HepG2 (cell line): ENCODE data around the gene DNAJC11. TPM values are rescaled to one million over a fixed set of nuclear protein-coding genes. Genes with fewer than 3 reads are reported as not detected.

Source experiments
- ATAC-seq: fragments of 200-7000 bp; cut with Tn5 transposase; 3 replicates; pipeline ENCODE4 v1.9.1; 2020; ENCODE audit warnings: mild to moderate bottlenecking, moderate library complexity
- BruUV-seq: library from RNA; stranded (reverse); fragments of 400-500 nt; replicated peaks from 2 replicates; lab custom pipeline; 2021; lab: Mats Ljungman, UMichigan
- CTCF ChIA-PET: fragments of 300-600 bp; formaldehyde crosslinking; extraction: SDS; loops from one replicate; lab custom pipeline; 2021; ENCODE audit warnings: low total read pairs, inconsistent platforms, low intra/inter-chr PET ratio; lab: Yijun Ruan, JAX
- POLR2A ChIA-PET: fragments of 350-600 bp; sonication (Branson Sonifier 250); formaldehyde crosslinking; loops from one replicate; lab custom pipeline; 2020; ENCODE audit warnings: antibody characterized with exemption, inconsistent platforms; lab: Yijun Ruan, JAX
- DNase-seq: peaks from one replicate; pipeline ENCODE4 v3.0.0-alpha.2; 2015; ENCODE audit warnings: low spot score
- FAIRE-seq: peaks from 3 replicates; lab custom pipeline; 2011; peaks lifted over from hg19 to GRCh38; lab: Jason Lieb, UNC
- H2AFZ ChIP-seq: one replicate; pipeline ENCODE4 v1.6.1; 2011; ENCODE audit warnings: low read length, inconsistent platforms
- H3K27ac ChIP-seq: fragments of 300-600 bp; 3 replicates; pipeline ENCODE4 v1.8.0; 2011; ENCODE audit warnings: mixed run types, mild to moderate bottlenecking, mixed read lengths, low read length, inconsistent platforms; ENCODE audit not compliant: insufficient read depth; ENCODE audit errors: extremely low read length
- H3K27me3 ChIP-seq, 2 experiments: fragments of 200-600 bp in 1 of 2; 2 replicates in 1 of 2; 3 replicates in 1 of 2; pipeline versions ENCODE4 v1.6.0 to v1.8.0; 2011; ENCODE audit warnings: low read length in 2 of 2, mild to moderate bottlenecking in 2 of 2, moderate library complexity in 2 of 2, inconsistent platforms in 1 of 2; ENCODE audit not compliant: insufficient read depth in 2 of 2, control insufficient read depth in 1 of 2
- H3K36me3 ChIP-seq, 2 experiments: fragments of 200-600 bp in 1 of 2; replicated peaks in 1 of 2; 2 replicates in 1 of 2; 3 replicates in 1 of 2; pipeline versions ENCODE4 v1.5.1 to v1.8.0; 2011; ENCODE audit warnings: low read length in 2 of 2, inconsistent platforms in 1 of 2; ENCODE audit not compliant: insufficient read depth in 2 of 2, control insufficient read depth in 1 of 2
- H3K4me1 ChIP-seq: 2 replicates; pipeline ENCODE4 v1.5.1; 2012; ENCODE audit warnings: low read length, inconsistent platforms; ENCODE audit not compliant: insufficient read depth
- H3K4me2 ChIP-seq: 2 replicates; pipeline ENCODE4 v1.6.0; 2011; ENCODE audit warnings: low read depth, low read length, inconsistent platforms
- H3K4me3 ChIP-seq, 3 experiments: fragments of 200-600 bp in 1 of 3; sonication (generic), shearing (Covaris generic) in 1 of 3; replicated peaks in 1 of 3; 2 replicates each; pipeline ENCODE4 v1.5.1; 2011 to 2016; ENCODE audit warnings: low read length in 3 of 3, inconsistent platforms in 2 of 3, low read depth in 2 of 3, mild to moderate bottlenecking in 2 of 3, control low read depth in 1 of 3, mixed read lengths in 1 of 3; ENCODE audit not compliant: insufficient read depth in 1 of 3
- H3K79me2 ChIP-seq: one replicate; pipeline ENCODE4 v1.6.1; 2011; ENCODE audit warnings: low read length, inconsistent platforms; ENCODE audit not compliant: insufficient read depth
- H3K9ac ChIP-seq: 2 replicates; pipeline ENCODE4 v1.6.0; 2011; ENCODE audit warnings: mild to moderate bottlenecking, low read depth, low read length, inconsistent platforms; ENCODE audit not compliant: insufficient read depth
- H3K9me3 ChIP-seq: 2 replicates; pipeline ENCODE4 v1.5.1; 2012; ENCODE audit warnings: mild to moderate bottlenecking, low read length
- H4K20me1 ChIP-seq: 2 replicates; pipeline ENCODE4 v1.6.0; 2011; ENCODE audit warnings: inconsistent platforms, mild to moderate bottlenecking, low read length, moderate library complexity; ENCODE audit not compliant: insufficient read depth
- FOXA1 ChIP-seq, 2 experiments: fragments of 450-650 bp in 1 of 2; sonication (generic) in 1 of 2; formaldehyde crosslinking in 1 of 2; IDR thresholded peaks; 2 replicates each; pipeline versions ENCODE4 v1.4.0 to v1.6.1; 2016 to 2020; ENCODE audit warnings: missing genetic modification reagents in 1 of 2
- FOXJ3 ChIP-seq: sonication (generic); formaldehyde crosslinking; IDR thresholded peaks from 2 replicates; pipeline ENCODE4 v1.4.0; 2020; ENCODE audit warnings: missing genetic modification reagents, mild to moderate bottlenecking, borderline replicate concordance
- GABPA ChIP-seq, 2 experiments: IDR thresholded peaks; 2 replicates each; pipeline ENCODE4 v1.6.1; 2011 to 2016; ENCODE audit warnings: low read depth in 2 of 2, low read length in 1 of 2, missing biosample characterization in 1 of 2, missing genetic modification characterization in 1 of 2
- HDAC1 ChIP-seq: sonication (generic); formaldehyde crosslinking; IDR thresholded peaks from 2 replicates; pipeline ENCODE4 v1.5.1; 2020; ENCODE audit warnings: mild to moderate bottlenecking, missing genetic modification reagents
- HNRNPL ChIP-seq: fragments of 200-400 bp; formaldehyde crosslinking; IDR thresholded peaks from 2 replicates; pipeline ENCODE4 v1.6.1; 2017; ENCODE audit warnings: mild to moderate bottlenecking, low read depth, low read length
- NFKB2 ChIP-seq: sonication (generic); formaldehyde crosslinking; IDR thresholded peaks from 2 replicates; pipeline ENCODE4 v1.4.0; 2020; ENCODE audit warnings: missing genetic modification reagents, borderline replicate concordance
- RAD21 ChIP-seq: fragments of 450-650 bp; formaldehyde crosslinking; IDR thresholded peaks from 2 replicates; pipeline ENCODE4 v1.5.0; 2020; ENCODE audit warnings: mild to moderate bottlenecking
- ZFYVE20 ChIP-seq: sonication (generic); formaldehyde crosslinking; IDR thresholded peaks from 2 replicates; pipeline ENCODE4 v1.8.0; 2023; ENCODE audit warnings: low read depth, mild to moderate bottlenecking, moderate library complexity, missing genetic modification reagents, borderline replicate concordance
- ZNF274 ChIP-seq: sonication (generic); formaldehyde crosslinking; IDR thresholded peaks from 2 replicates; pipeline ENCODE4 v1.5.1; 2020; ENCODE audit warnings: mild to moderate bottlenecking, missing genetic modification reagents
- WGBS: methylation state at CpG from one replicate; pipeline ENCODE4 v1.1.6; 2017; ENCODE audit warnings: low lambda C conversion rate; 5-methylcytosine and 5-hydroxymethylcytosine counted together
- in situ Hi-C: cut with HindIII; loops from 2 replicates; pipeline ENCODE4 v1.10.0; 2017; ENCODE audit warnings: low pct_unique_long_range_greater_than_20kb; ENCODE audit not compliant: extremely low pct_ligation_motif_present
- intact Hi-C: fragments of 100-400 bp; cut with micrococcal nuclease; formaldehyde crosslinking; loops from one replicate; pipeline ENCODE4 v1.10.0; 2022; ENCODE audit not compliant: unreplicated experiment
- polyA plus RNA-seq, 8 experiments: library from polyadenylated mRNA; depleted of rRNA in 3 of 8; stranded (reverse) in 7 of 8; unstranded in 1 of 8; fragments of >200 nt; fragmentation: Illumina TruSeq in 4 of 8; extraction: Trizol in 4 of 8; gene quantifications; 2 replicates each; pipeline versions ENCODE4 v1.2.1 to v1.2.3, GENCODE V29; 2011 to 2016; ENCODE audit warnings: low read depth in 4 of 8, missing spikeins in 1 of 8, mixed read lengths in 1 of 8; ENCODE audit not compliant: insufficient read depth in 1 of 8
- total RNA-seq, 5 experiments: library from RNA; depleted of rRNA; stranded (reverse); fragments of >200 nt; fragmentation: Illumina TruSeq; extraction: Trizol; gene quantifications; 2 replicates each; pipeline ENCODE4 v1.2.3, GENCODE V29; 2016; ENCODE audit warnings: low read depth in 1 of 5
- TF ChIP-seq, protein P1 (sequence below): sonication (generic); formaldehyde crosslinking; IDR thresholded peaks from 2 replicates; pipeline ENCODE4 v1.8.1; 2023; ENCODE audit warnings: mild to moderate bottlenecking, missing genetic modification reagents
- TF ChIP-seq, protein P2 (sequence below): sonication (generic); formaldehyde crosslinking; IDR thresholded peaks from 2 replicates; pipeline ENCODE4 v1.8.0; 2022; ENCODE audit warnings: missing genetic modification reagents, mild to moderate bottlenecking, moderate library complexity, borderline replicate concordance

Gene DNAJC11
- total and polyA plus RNA-seq, 2 of the 13 experiments (the other 11 are each of a cell fraction or from before 2014, with no cell fraction given), result 25.1 to 47.6 TPM

DNA sequence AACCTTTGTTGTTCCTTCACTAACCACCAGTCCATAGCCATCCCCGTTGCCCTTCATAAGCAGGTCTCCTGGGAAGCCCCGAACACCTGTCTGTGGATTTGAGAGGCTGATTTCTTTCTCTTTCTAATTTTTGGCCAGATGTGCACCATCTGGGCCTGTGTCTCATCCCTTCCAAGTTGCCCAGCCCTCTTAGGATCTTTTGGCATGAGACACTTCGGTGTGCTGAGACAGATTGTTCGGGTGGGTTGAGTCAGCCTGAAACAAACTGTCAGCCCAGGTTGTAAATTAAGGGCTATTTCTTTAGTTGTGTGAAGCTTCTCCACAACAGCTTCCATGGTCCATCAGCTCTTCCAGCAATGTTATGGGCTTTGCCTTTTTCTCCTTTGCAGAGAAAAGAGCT is 1.4 kb upstream of the DNAJC11 start:
- Histone ChIP-seq H3K9ac (no peak overlapping the region), H3K9me3 (no peaks in the 10 kb centered on the region), H4K20me1 (peaks cover 5% of the 10 kb centered on the region; the same call in 1 of the 2 replicates), H3K4me1 (peaks cover 23% of the 10 kb centered on the region), H2AFZ (no peak overlapping the region), H3K79me2 (peaks cover 34% of the 10 kb centered on the region), H3K36me3 (peaks cover 0 to 5% of the 10 kb centered on the region in 2 experiments; a peak in 1 of 5 replicates), H3K4me2 (no peak overlapping the region), H3K4me3 (no peak overlapping the region), H3K27ac (no peak overlapping the region), H3K27me3 (peaks cover 0 to 12% of the 10 kb centered on the region in 2 experiments; a peak in 1 of 5 replicates)
- no peak for FAIRE-seq
- ChIA-PET CTCF (no interaction called here), POLR2A (no interaction called here)
- no peak for TF ChIP-seq HNRNPL
- no peak for TF ChIP-seq RAD21 (CRISPR knock-in tag)
- TF ChIP-seq, protein P1, sequence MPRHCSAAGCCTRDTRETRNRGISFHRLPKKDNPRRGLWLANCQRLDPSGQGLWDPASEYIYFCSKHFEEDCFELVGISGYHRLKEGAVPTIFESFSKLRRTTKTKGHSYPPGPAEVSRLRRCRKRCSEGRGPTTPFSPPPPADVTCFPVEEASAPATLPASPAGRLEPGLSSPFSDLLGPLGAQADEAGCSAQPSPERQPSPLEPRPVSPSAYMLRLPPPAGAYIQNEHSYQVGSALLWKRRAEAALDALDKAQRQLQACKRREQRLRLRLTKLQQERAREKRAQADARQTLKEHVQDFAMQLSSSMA (CRISPR knock-in tag), result no peak
- no peak for TF ChIP-seq HDAC1 (CRISPR knock-in tag)
- 82% methylated on average over 4 of the region's 4 CpGs for WGBS
- in situ Hi-C loops, result loop anchor here (25.0 kb wide), 1 partner anchor 509 kb away; no protein-coding TSS in a partner anchor
- intact Hi-C loops, result no loop called here
- ATAC-seq, result no peak
- BruUV-seq, result no TSS peak
- no peak for DNase-seq

DNA sequence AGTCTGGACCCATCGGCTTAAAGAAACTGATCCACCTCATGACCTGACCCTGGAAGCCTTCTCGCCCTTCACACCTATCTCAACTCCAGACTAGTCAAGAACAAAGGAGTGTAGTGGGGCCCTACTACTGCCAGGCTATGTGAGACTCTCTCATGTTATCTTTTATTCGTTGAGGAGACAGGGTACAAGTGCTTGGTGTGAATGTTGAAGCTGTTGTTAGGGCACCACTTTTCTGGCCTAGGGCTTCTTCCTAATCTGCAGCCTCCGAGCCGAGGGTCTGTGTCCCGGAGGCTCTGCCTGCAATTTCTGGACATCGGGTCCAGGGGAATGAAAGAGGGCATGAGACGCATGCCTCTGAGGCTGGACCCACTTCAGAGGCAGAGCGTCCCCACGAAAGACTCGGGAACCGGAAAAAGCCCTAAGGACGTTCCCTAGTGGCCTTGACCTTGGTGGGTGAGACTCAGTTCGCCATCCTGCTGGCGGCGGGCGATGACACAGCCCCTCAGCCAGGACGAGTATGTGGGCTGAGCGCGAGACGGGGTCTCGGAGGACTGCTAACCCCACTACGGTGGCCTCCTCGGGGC is 671 bp downstream of the DNAJC11 start:
- FAIRE-seq (no peak), DNase-seq (no peak), ATAC-seq (peak; percentile 10; the same call in 2 of the 3 replicates)
- peak overlapping the region; percentile 93 to 99 (median 99) for H3K4me3 ChIP-seq
- 5% methylated on average over 6 of the region's 24 CpGs for WGBS
- intact Hi-C loops (no loop called here), in situ Hi-C loops (loop anchor here (25.0 kb wide), 1 partner anchor 511 kb away; no protein-coding TSS in a partner anchor)
- H3K36me3 ChIP-seq, result peaks cover 2 to 15% of the 10 kb centered on the region in 2 experiments; a peak in 3 of 5 replicates
- H3K9ac ChIP-seq, result peak overlapping the region; percentile 99
- BruUV-seq, result TSS peak; percentile 91
- no peaks in the 10 kb centered on the region for H3K9me3 ChIP-seq
- H3K79me2 ChIP-seq, result peaks cover 50% of the 10 kb centered on the region
- H3K27ac ChIP-seq, result peak overlapping the region; percentile 96
- H2AFZ ChIP-seq, result no peak overlapping the region
- H4K20me1 ChIP-seq, result peaks cover 5% of the 10 kb centered on the region; the same call in 1 of the 2 replicates
- H3K4me1 ChIP-seq, result peaks cover 23% of the 10 kb centered on the region
- no peaks in the 10 kb centered on the region; a peak in 1 of 5 replicates for H3K27me3 ChIP-seq
- ChIA-PET POLR2A (interaction anchor here (1.0 to 2.3 kb wide), 2 partner anchors 84 to 118 kb away, joined by 3 to 14 read pairs; partner anchors contain the start of gene CAMTA1), CTCF (interaction anchor here (0.8 to 1.4 kb wide), 3 partner anchors 84 to 147 kb away, joined by 3 to 4 read pairs (median 3); partner anchors contain the start of genes CAMTA1 and NOL9)
- peak overlapping the region; percentile 75 for H3K4me2 ChIP-seq
- TF ChIP-seq ZFYVE20 (CRISPR knock-in tag), result 0 out of 2 replicates have a peak, but pooled peaks have one; percentile 37
- no peak for TF ChIP-seq HDAC1 (CRISPR knock-in tag)
- TF ChIP-seq FOXA1 (IDR thresholded peaks at IDR 0.05), result no peak
- TF ChIP-seq FOXA1 (CRISPR knock-in tag; IDR thresholded peaks at IDR 0.05), result no peak
- TF ChIP-seq, protein P2, sequence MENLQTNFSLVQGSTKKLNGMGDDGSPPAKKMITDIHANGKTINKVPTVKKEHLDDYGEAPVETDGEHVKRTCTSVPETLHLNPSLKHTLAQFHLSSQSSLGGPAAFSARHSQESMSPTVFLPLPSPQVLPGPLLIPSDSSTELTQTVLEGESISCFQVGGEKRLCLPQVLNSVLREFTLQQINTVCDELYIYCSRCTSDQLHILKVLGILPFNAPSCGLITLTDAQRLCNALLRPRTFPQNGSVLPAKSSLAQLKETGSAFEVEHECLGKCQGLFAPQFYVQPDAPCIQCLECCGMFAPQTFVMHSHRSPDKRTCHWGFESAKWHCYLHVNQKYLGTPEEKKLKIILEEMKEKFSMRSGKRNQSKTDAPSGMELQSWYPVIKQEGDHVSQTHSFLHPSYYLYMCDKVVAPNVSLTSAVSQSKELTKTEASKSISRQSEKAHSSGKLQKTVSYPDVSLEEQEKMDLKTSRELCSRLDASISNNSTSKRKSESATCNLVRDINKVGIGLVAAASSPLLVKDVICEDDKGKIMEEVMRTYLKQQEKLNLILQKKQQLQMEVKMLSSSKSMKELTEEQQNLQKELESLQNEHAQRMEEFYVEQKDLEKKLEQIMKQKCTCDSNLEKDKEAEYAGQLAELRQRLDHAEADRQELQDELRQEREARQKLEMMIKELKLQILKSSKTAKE (CRISPR knock-in tag), result 0 out of 2 replicates have a peak, but pooled peaks have one; percentile 22
- TF ChIP-seq FOXJ3, result no peak
- TF ChIP-seq GABPA (IDR thresholded peaks at IDR 0.05; ENCODE audit: low read depth, low read length), result no peak
- peak; percentile 31; the same call in 1 of the 2 replicates for TF ChIP-seq GABPA (CRISPR knock-in tag; IDR thresholded peaks at IDR 0.05; ENCODE audit: low read depth)
- 0 out of 2 replicates have a peak, but pooled peaks have one; percentile 36 for TF ChIP-seq NFKB2 (CRISPR knock-in tag)
- TF ChIP-seq ZNF274 (CRISPR knock-in tag), result peak; percentile 6; the same call in 1 of the 2 replicates
